A673 (cell line): ENCODE results near the gene TTF1. TPM values are rescaled to one million over a fixed set of nuclear protein-coding genes. Genes with fewer than 3 reads are reported as not detected.

ENCODE experiments used
- BruUV-seq: library from RNA; stranded (reverse); fragments of 400-500 nt; replicated peaks from 2 replicates; lab custom pipeline; 2021; lab: Mats Ljungman, UMichigan
- CTCF ChIA-PET: fragments of 300-600 bp; sonication (Branson Sonifier 250); formaldehyde crosslinking; loops from one replicate; lab custom pipeline; 2022; ENCODE audit warnings: antibody characterized with exemption; lab: Charles Lee
- POLR2A ChIA-PET: fragments of 300-600 bp; sonication (Branson Sonifier 250); formaldehyde crosslinking; loops from one replicate; lab custom pipeline; 2022; ENCODE audit warnings: antibody characterized with exemption; ENCODE audit not compliant: low non-redundant PET; lab: Charles Lee
- DNase-seq: peaks from one replicate; pipeline ENCODE4 v3.0.0-alpha.2; 2015; ENCODE audit warnings: low spot score
- H3K27ac ChIP-seq: fragments of 200-600 bp; sonication (generic); 2 replicates; pipeline ENCODE4 v1.5.1; 2016; ENCODE audit warnings: mixed run types, low read depth, mild to moderate bottlenecking, mixed read lengths, antibody characterized with exemption, low read length; ENCODE audit not compliant: poor library complexity, severe bottlenecking
- H3K27me3 ChIP-seq: fragments of 200-600 bp; sonication (generic); replicated peaks from 2 replicates; pipeline ENCODE4 v1.6.1; 2017; ENCODE audit warnings: mixed run types, low read depth, mild to moderate bottlenecking, mixed read lengths, antibody characterized with exemption, low read length; ENCODE audit not compliant: insufficient read depth, poor library complexity
- H3K36me3 ChIP-seq: fragments of 200-600 bp; sonication (generic); 2 replicates; pipeline ENCODE4 v1.6.1; 2016; ENCODE audit warnings: mixed run types, mild to moderate bottlenecking, mixed read lengths, antibody characterized with exemption, low read length; ENCODE audit not compliant: insufficient read depth, poor library complexity, severe bottlenecking
- H3K4me1 ChIP-seq: fragments of 200-600 bp; sonication (generic); 2 replicates; pipeline ENCODE4 v1.6.1; 2017; ENCODE audit warnings: mixed run types, mild to moderate bottlenecking, mixed read lengths, antibody characterized with exemption, low read length; ENCODE audit not compliant: insufficient read depth, poor library complexity, severe bottlenecking
- H3K4me3 ChIP-seq: fragments of 200-600 bp; sonication (generic); 2 replicates; pipeline ENCODE4 v1.5.1; 2016; ENCODE audit warnings: low read depth, mixed run types, mild to moderate bottlenecking, mixed read lengths, low read length; ENCODE audit not compliant: poor library complexity, severe bottlenecking
- H3K9me3 ChIP-seq: fragments of 200-600 bp; sonication (generic); 2 replicates; pipeline ENCODE4 v1.6.1; 2016; ENCODE audit warnings: mixed run types, low read depth, mild to moderate bottlenecking, mixed read lengths, antibody characterized with exemption, low read length; ENCODE audit not compliant: poor library complexity, severe bottlenecking
- EZH2 ChIP-seq: fragments of 200-600 bp; sonication (generic); IDR thresholded peaks from 2 replicates; pipeline ENCODE4 v1.6.1; 2017; ENCODE audit warnings: borderline replicate concordance, low read depth, mild to moderate bottlenecking, mixed read lengths, antibody characterized with exemption, low read length; ENCODE audit not compliant: poor library complexity, severe bottlenecking
- intact Hi-C: fragments of 100-400 bp; cut with micrococcal nuclease; formaldehyde crosslinking; loops from one replicate; pipeline ENCODE4 v1.10.0; 2022; ENCODE audit not compliant: unreplicated experiment
- total RNA-seq: library from RNA; stranded (reverse); gene quantifications from 2 replicates; pipeline ENCODE4 v1.2.3, GENCODE V29; 2021
- TF ChIP-seq, protein P1 (sequence below): fragments of 300-800, 200-600 bp; sonication (generic); conservative IDR thresholded peaks from 2 replicates; pipeline ENCODE4 v1.5.1; 2017; ENCODE audit warnings: low read depth, mild to moderate bottlenecking, antibody characterized with exemption, low read length, moderate library complexity, mixed read lengths

TTF1 gene
- total RNA-seq, 1 experiment from 2014 or later: 27.5 TPM

DNA sequence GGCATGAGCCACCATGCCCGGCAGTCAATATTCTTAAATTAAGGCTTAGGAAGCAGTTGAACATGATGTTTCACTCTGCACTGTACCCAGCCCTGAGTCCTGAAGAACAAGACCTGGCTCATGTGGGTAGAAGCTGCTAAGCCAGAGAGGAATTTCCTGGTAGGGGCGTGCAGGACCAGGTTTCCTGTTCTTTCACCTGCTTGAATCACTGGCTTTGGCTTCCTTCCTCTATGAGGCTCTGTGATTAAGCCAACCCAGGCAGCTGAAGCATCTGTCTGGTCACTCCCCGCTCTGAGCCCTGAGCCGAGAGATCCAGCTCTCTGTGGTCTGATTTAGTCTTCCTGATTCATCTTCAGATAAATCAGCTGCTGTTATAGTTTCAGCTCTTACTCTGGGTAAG is 32.5 kb upstream of the TTF1 start:
- no peak overlapping the region for H3K27ac ChIP-seq
- POLR2A ChIA-PET: no interaction called here
- H3K9me3 ChIP-seq: no peaks in the 10 kb centered on the region
- intact Hi-C loops: no loop called here
- TF ChIP-seq EZH2: no peak
- TF ChIP-seq, protein P1, sequence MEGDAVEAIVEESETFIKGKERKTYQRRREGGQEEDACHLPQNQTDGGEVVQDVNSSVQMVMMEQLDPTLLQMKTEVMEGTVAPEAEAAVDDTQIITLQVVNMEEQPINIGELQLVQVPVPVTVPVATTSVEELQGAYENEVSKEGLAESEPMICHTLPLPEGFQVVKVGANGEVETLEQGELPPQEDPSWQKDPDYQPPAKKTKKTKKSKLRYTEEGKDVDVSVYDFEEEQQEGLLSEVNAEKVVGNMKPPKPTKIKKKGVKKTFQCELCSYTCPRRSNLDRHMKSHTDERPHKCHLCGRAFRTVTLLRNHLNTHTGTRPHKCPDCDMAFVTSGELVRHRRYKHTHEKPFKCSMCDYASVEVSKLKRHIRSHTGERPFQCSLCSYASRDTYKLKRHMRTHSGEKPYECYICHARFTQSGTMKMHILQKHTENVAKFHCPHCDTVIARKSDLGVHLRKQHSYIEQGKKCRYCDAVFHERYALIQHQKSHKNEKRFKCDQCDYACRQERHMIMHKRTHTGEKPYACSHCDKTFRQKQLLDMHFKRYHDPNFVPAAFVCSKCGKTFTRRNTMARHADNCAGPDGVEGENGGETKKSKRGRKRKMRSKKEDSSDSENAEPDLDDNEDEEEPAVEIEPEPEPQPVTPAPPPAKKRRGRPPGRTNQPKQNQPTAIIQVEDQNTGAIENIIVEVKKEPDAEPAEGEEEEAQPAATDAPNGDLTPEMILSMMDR: no peak
- no TSS peak for BruUV-seq
- H3K27me3 ChIP-seq: peaks cover 62% of the 10 kb centered on the region
- no peak overlapping the region for H3K4me3 ChIP-seq
- no peaks in the 10 kb centered on the region for H3K36me3 ChIP-seq
- H3K4me1 ChIP-seq: no peaks in the 10 kb centered on the region
- DNase-seq: no peak
- CTCF ChIA-PET: no interaction called here

- no peak overlapping the region for H3K4me3 ChIP-seq
- intact Hi-C loops: no loop called here
- POLR2A ChIA-PET: no interaction called here
Measured at GRCh38 chr9:132434881-132435280, 28.2 kb upstream of the TTF1 start.

GRCh38 chr9:132430998-132431397 is 24.4 kb upstream of the TTF1 start:
- CTCF ChIA-PET: no interaction called here
- H3K27me3 ChIP-seq: peaks cover 72% of the 10 kb centered on the region

More at GRCh38 chr9:132434881-132435280, 28.2 kb upstream of the TTF1 start:
- BruUV-seq: no TSS peak
- Histone ChIP-seq H3K27ac (no peak overlapping the region), H3K4me1 (no peaks in the 10 kb centered on the region), H3K36me3 (no peaks in the 10 kb centered on the region), H3K27me3 (peaks cover 60% of the 10 kb centered on the region), H3K9me3 (no peaks in the 10 kb centered on the region)
- no peak for DNase-seq
- TF ChIP-seq EZH2: no peak
- TF ChIP-seq, protein P1: no peak
- CTCF ChIA-PET: no interaction called here

More at GRCh38 chr9:132430998-132431397, 24.4 kb upstream of the TTF1 start:
- POLR2A ChIA-PET: no interaction called here
- DNase-seq: no peak
- BruUV-seq: no TSS peak
- Histone ChIP-seq H3K4me1 (no peaks in the 10 kb centered on the region), H3K36me3 (no peaks in the 10 kb centered on the region), H3K4me3 (no peak overlapping the region), H3K27ac (no peak overlapping the region), H3K9me3 (no peaks in the 10 kb centered on the region)
- TF ChIP-seq, protein P1: no peak
- TF ChIP-seq EZH2: no peak
- intact Hi-C loops: no loop called here
